ENCODE measurements around the gene DHX58. TPM values are rescaled to one million over a fixed set of nuclear protein-coding genes. Genes with fewer than 3 reads are reported as not detected.

The DHX58 gene
- total RNA-seq, 6 experiments from 2014 or later: 4.0 to 5.3 (median 4.2) TPM

GRCh38 chr17:42060231-42060630 lies 52.3 kb downstream of the DHX58 start:
- TF ChIP-seq, protein P1, sequence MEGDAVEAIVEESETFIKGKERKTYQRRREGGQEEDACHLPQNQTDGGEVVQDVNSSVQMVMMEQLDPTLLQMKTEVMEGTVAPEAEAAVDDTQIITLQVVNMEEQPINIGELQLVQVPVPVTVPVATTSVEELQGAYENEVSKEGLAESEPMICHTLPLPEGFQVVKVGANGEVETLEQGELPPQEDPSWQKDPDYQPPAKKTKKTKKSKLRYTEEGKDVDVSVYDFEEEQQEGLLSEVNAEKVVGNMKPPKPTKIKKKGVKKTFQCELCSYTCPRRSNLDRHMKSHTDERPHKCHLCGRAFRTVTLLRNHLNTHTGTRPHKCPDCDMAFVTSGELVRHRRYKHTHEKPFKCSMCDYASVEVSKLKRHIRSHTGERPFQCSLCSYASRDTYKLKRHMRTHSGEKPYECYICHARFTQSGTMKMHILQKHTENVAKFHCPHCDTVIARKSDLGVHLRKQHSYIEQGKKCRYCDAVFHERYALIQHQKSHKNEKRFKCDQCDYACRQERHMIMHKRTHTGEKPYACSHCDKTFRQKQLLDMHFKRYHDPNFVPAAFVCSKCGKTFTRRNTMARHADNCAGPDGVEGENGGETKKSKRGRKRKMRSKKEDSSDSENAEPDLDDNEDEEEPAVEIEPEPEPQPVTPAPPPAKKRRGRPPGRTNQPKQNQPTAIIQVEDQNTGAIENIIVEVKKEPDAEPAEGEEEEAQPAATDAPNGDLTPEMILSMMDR (IDR thresholded peaks at IDR 0.05): no peak
- DNase-seq: no peak
- H3K36me3 Mint-ChIP-seq (ENCODE audit: low read depth): no peaks in the 10 kb centered on the region
- no peak overlapping the region for H3K27ac Mint-ChIP-seq
- peaks cover 9% of the 10 kb centered on the region for H3K4me1 Mint-ChIP-seq (ENCODE audit: low read depth)
- no peak overlapping the region for H3K4me3 Mint-ChIP-seq
- H3K9me3 Mint-ChIP-seq: no peaks in the 10 kb centered on the region
- peaks cover 38% of the 10 kb centered on the region for H3K27me3 Mint-ChIP-seq (ENCODE audit: insufficient read depth)

- H3K4me1 Mint-ChIP-seq (ENCODE audit: low read depth): peaks cover 13% of the 10 kb centered on the region
Observed at GRCh38 chr17:42059815-42060214, 52.7 kb downstream of the DHX58 start.

GRCh38 chr17:42058063-42058462 lies 54.5 kb downstream of the DHX58 start:
- H3K4me1 Mint-ChIP-seq (ENCODE audit: low read depth): peaks cover 13% of the 10 kb centered on the region
- peaks cover 42% of the 10 kb centered on the region for H3K27me3 Mint-ChIP-seq (ENCODE audit: insufficient read depth)
- H3K4me3 Mint-ChIP-seq: no peak overlapping the region
- H3K27ac Mint-ChIP-seq: no peak overlapping the region
- no peaks in the 10 kb centered on the region for H3K36me3 Mint-ChIP-seq (ENCODE audit: low read depth)
- no peaks in the 10 kb centered on the region for H3K9me3 Mint-ChIP-seq
- TF ChIP-seq, protein P1 (IDR thresholded peaks at IDR 0.05): no peak
- DNase-seq: no peak

More at GRCh38 chr17:42059815-42060214, 52.7 kb downstream of the DHX58 start:
- no peak for DNase-seq
- Mint-ChIP-seq H3K4me3 (no peak overlapping the region), H3K27ac (no peak overlapping the region), H3K36me3 (ENCODE audit: low read depth) (no peaks in the 10 kb centered on the region), H3K27me3 (ENCODE audit: insufficient read depth) (peaks cover 39% of the 10 kb centered on the region), H3K9me3 (no peaks in the 10 kb centered on the region)
- TF ChIP-seq, protein P1 (IDR thresholded peaks at IDR 0.05): no peak

DNA sequence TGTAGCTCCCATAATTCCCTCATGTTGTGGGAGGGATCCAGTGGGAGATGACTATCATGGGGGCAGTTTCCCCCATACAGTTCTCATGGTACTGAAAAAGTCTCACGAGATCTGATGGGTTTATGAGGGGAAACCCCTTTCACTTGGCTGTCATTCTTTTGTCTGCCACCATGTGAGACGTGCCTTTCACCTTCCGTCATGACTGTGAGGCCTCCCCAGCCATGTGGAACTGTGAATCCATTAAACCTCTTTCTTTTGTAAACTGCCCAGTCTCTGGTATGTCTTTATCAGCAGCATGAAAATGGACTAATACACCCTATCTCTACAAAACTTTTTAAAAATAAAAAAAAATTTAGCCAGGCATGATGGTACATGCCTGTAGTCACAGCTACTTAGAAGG lies 55.9 kb downstream of the DHX58 start:
- DNase-seq: no peak
- peaks cover 38% of the 10 kb centered on the region for H3K27me3 Mint-ChIP-seq (ENCODE audit: insufficient read depth)
- no peak overlapping the region for H3K27ac Mint-ChIP-seq
- TF ChIP-seq, protein P1 (IDR thresholded peaks at IDR 0.05): no peak
- H3K4me3 Mint-ChIP-seq: no peak overlapping the region
- no peaks in the 10 kb centered on the region for H3K36me3 Mint-ChIP-seq (ENCODE audit: low read depth)
- H3K4me1 Mint-ChIP-seq (ENCODE audit: low read depth): peaks cover 13% of the 10 kb centered on the region
- H3K9me3 Mint-ChIP-seq: no peaks in the 10 kb centered on the region

DNA sequence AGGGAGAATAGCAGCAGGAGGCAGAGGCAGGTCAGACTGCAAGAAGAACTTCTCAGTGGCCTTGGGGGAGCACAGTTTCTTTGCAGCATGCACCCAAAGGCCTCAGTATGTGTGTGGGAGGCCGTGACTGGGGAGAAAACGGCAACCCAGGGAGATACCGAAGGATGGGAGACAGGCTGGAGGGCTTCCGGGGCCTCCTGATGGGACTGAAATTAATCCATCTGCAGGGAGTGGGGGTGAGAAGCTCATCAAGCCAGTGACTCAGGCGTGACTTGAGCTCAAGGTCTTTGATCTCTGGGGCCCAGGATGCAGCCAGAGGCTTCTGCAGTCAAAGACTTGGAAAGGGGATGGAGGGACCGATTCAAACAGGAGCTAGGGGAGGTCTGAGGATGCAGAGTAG lies 57.0 kb downstream of the DHX58 start:
- Mint-ChIP-seq H3K4me3 (no peak overlapping the region), H3K27ac (no peak overlapping the region), H3K27me3 (ENCODE audit: insufficient read depth) (peaks cover 45% of the 10 kb centered on the region), H3K36me3 (ENCODE audit: low read depth) (no peaks in the 10 kb centered on the region), H3K9me3 (no peaks in the 10 kb centered on the region), H3K4me1 (ENCODE audit: low read depth) (peaks cover 13% of the 10 kb centered on the region)
- TF ChIP-seq, protein P1 (IDR thresholded peaks at IDR 0.05): no peak
- DNase-seq: no peak

DNA sequence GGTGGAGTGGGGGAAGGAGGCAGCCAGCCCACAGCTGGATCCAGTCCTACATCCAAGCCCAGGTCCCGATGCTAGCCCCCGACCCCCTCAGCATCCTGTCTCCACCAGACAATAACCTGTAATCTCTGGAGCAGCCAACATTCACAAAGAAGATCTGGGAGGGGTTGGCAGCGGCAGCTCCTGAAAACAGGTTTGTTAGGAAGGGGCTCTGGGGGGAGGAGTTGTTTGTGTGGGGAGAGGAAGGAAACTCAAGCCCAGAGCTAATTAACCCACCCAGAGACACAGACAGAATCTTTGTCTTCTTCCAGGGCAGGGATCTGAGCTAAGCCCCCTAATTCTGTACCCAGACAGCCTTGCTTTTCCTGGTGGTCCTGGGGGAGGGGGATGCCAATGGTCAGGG lies 57.5 kb downstream of the DHX58 start:
- Mint-ChIP-seq H3K4me1 (ENCODE audit: low read depth) (peaks cover 13% of the 10 kb centered on the region), H3K9me3 (no peaks in the 10 kb centered on the region), H3K27ac (no peak overlapping the region), H3K36me3 (ENCODE audit: low read depth) (no peaks in the 10 kb centered on the region), H3K4me3 (no peak overlapping the region), H3K27me3 (ENCODE audit: insufficient read depth) (peaks cover 43% of the 10 kb centered on the region)
- TF ChIP-seq, protein P1 (IDR thresholded peaks at IDR 0.05): no peak
- no peak for DNase-seq
